ENCODE data around the gene TNFRSF6B.

The TNFRSF6B gene

GRCh38 chr20:63678667-63679465 is 17.6 kb upstream of the TNFRSF6B start:
- Histone ChIP-seq H3K9me2 (replicated peaks; ENCODE audit: insufficient read depth, low read length) (no peaks in the 10 kb centered on the region), H3K36me3 (ENCODE audit: low read length) (no peaks in the 10 kb centered on the region), H4K20me1 (ENCODE audit: low read depth, low read length) (no peaks in the 10 kb centered on the region), H3F3A (ENCODE audit: insufficient read depth) (no peaks in the 10 kb centered on the region), H3K9me3 (ENCODE audit: insufficient read depth, low read length) (no peaks in the 10 kb centered on the region), H3K4me2 (ENCODE audit: low read depth, low read length, poor library complexity, severe bottlenecking) (no peak overlapping the region), H2AFZ (ENCODE audit: low read depth, low read length, severe bottlenecking) (no peak overlapping the region), H3K27ac (ENCODE audit: low read depth, low read length) (no peak overlapping the region), H3K79me2 (ENCODE audit: insufficient read depth, low read length) (no peaks in the 10 kb centered on the region), H3K4me3 (ENCODE audit: insufficient read depth, low read length, poor library complexity, severe bottlenecking) (no peak overlapping the region), H3K9ac (ENCODE audit: low read length) (no peak overlapping the region), H3K27me3 (ENCODE audit: low read length) (no peaks in the 10 kb centered on the region)
- TF ChIP-seq EZH2phosphoT487 (conservative IDR thresholded peaks at IDR 0.05; ENCODE audit: low read length) (no peak), CTCF (IDR thresholded peaks at IDR 0.05; ENCODE audit: insufficient read depth, low read length, poor library complexity, severe bottlenecking) (no peak)

- no peaks in the 10 kb centered on the region for H4K20me1 ChIP-seq (ENCODE audit: low read depth, low read length)
- H3K9me3 ChIP-seq (ENCODE audit: insufficient read depth, low read length), result no peaks in the 10 kb centered on the region
- no peak overlapping the region for H3K27ac ChIP-seq (ENCODE audit: low read depth, low read length)
- no peaks in the 10 kb centered on the region for H3K9me2 ChIP-seq (replicated peaks; ENCODE audit: insufficient read depth, low read length)
- H3K36me3 ChIP-seq (ENCODE audit: low read length), result no peaks in the 10 kb centered on the region
- no peak for TF ChIP-seq CTCF (IDR thresholded peaks at IDR 0.05; ENCODE audit: insufficient read depth, low read length, poor library complexity, severe bottlenecking)
- no peak for TF ChIP-seq EZH2phosphoT487 (conservative IDR thresholded peaks at IDR 0.05; ENCODE audit: low read length)
- no peak overlapping the region for H2AFZ ChIP-seq (ENCODE audit: low read depth, low read length, severe bottlenecking)
- no peaks in the 10 kb centered on the region for H3F3A ChIP-seq (ENCODE audit: insufficient read depth)
- H3K9ac ChIP-seq (ENCODE audit: low read length), result no peak overlapping the region
- H3K27me3 ChIP-seq (ENCODE audit: low read length), result no peaks in the 10 kb centered on the region
- no peak overlapping the region for H3K4me2 ChIP-seq (ENCODE audit: low read depth, low read length, poor library complexity, severe bottlenecking)
- H3K4me3 ChIP-seq (ENCODE audit: insufficient read depth, low read length, poor library complexity, severe bottlenecking), result no peak overlapping the region
- H3K79me2 ChIP-seq (ENCODE audit: insufficient read depth, low read length), result no peaks in the 10 kb centered on the region
Observed at GRCh38 chr20:63679799-63680305, 16.6 kb upstream of the TNFRSF6B start.

- Histone ChIP-seq H3F3A (ENCODE audit: insufficient read depth) (no peaks in the 10 kb centered on the region), H3K27me3 (ENCODE audit: low read length) (no peaks in the 10 kb centered on the region), H4K20me1 (ENCODE audit: low read depth, low read length) (no peaks in the 10 kb centered on the region), H3K9me3 (ENCODE audit: insufficient read depth, low read length) (no peaks in the 10 kb centered on the region), H3K36me3 (ENCODE audit: low read length) (no peaks in the 10 kb centered on the region), H2AFZ (ENCODE audit: low read depth, low read length, severe bottlenecking) (no peak overlapping the region), H3K4me2 (ENCODE audit: low read depth, low read length, poor library complexity, severe bottlenecking) (no peak overlapping the region), H3K79me2 (ENCODE audit: insufficient read depth, low read length) (no peaks in the 10 kb centered on the region), H3K9me2 (replicated peaks; ENCODE audit: insufficient read depth, low read length) (no peaks in the 10 kb centered on the region), H3K27ac (ENCODE audit: low read depth, low read length) (no peak overlapping the region), H3K9ac (ENCODE audit: low read length) (no peak overlapping the region), H3K4me3 (ENCODE audit: insufficient read depth, low read length, poor library complexity, severe bottlenecking) (no peak overlapping the region)
- TF ChIP-seq CTCF (IDR thresholded peaks at IDR 0.05; ENCODE audit: insufficient read depth, low read length, poor library complexity, severe bottlenecking), result no peak
- no peak for TF ChIP-seq EZH2phosphoT487 (conservative IDR thresholded peaks at IDR 0.05; ENCODE audit: low read length)
Observed at GRCh38 chr20:63680427-63680826, 16.0 kb upstream of the TNFRSF6B start.

All from SU-DHL-6 (cell line).